ENCODE results near the gene FHAD1.

Gene FHAD1

DNA sequence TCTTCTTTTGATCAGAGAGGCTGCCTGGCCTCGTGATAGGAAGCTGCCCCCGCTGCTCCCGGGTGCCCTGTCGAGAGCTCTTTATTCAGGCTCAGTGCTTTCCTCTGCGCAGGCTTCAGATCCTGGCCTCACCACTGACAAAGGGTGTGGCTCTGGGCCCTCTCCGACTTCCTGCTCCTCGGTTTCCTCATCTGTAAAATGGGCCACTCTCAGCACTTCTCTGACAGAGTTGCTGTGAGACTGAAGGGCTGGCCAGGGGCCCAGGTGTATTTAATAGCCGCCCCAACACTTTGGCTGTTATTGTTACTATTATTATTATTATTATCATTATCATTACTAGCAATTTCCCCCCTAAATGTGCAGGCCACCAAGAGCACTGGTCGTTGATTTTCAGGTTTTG is 101.6 kb downstream of the FHAD1 start:
- no peak overlapping the region for H3K4me2 ChIP-seq (ENCODE audit: low read depth, low read length)
- no peaks in the 10 kb centered on the region for H3K9me3 ChIP-seq (replicated peaks; ENCODE audit: insufficient read depth, low read length)
- H4K20me1 ChIP-seq (ENCODE audit: insufficient read depth, low read length) = no peaks in the 10 kb centered on the region
- peaks cover 8% of the 10 kb centered on the region for H3K4me1 ChIP-seq (ENCODE audit: low read length)
- H3K27ac ChIP-seq (ENCODE audit: low read length) = no peak overlapping the region
- no peak overlapping the region for H2AFZ ChIP-seq (ENCODE audit: low read length)
- H3K9me2 ChIP-seq (replicated peaks; ENCODE audit: insufficient read depth, low read length) = no peaks in the 10 kb centered on the region
- TF ChIP-seq EZH2 (optimal IDR thresholded peaks at IDR 0.05; ENCODE audit: low read depth, low read length) (no peak), EZH2phosphoT487 (IDR thresholded peaks at IDR 0.05; ENCODE audit: low read length) (no peak)
- TF ChIP-seq, protein P1, sequence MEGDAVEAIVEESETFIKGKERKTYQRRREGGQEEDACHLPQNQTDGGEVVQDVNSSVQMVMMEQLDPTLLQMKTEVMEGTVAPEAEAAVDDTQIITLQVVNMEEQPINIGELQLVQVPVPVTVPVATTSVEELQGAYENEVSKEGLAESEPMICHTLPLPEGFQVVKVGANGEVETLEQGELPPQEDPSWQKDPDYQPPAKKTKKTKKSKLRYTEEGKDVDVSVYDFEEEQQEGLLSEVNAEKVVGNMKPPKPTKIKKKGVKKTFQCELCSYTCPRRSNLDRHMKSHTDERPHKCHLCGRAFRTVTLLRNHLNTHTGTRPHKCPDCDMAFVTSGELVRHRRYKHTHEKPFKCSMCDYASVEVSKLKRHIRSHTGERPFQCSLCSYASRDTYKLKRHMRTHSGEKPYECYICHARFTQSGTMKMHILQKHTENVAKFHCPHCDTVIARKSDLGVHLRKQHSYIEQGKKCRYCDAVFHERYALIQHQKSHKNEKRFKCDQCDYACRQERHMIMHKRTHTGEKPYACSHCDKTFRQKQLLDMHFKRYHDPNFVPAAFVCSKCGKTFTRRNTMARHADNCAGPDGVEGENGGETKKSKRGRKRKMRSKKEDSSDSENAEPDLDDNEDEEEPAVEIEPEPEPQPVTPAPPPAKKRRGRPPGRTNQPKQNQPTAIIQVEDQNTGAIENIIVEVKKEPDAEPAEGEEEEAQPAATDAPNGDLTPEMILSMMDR (IDR thresholded peaks at IDR 0.05; ENCODE audit: low read length) = no peak
- H3F3A ChIP-seq (ENCODE audit: insufficient read depth, low read length) = no peaks in the 10 kb centered on the region
- no peak overlapping the region for H3K4me3 ChIP-seq (ENCODE audit: low read length)
- H3K36me3 ChIP-seq (replicated peaks; ENCODE audit: insufficient read depth, low read length) = no peaks in the 10 kb centered on the region
- no peak for DNase-seq
- H3K79me2 ChIP-seq (ENCODE audit: low read length) = no peaks in the 10 kb centered on the region
- 0 out of 2 replicates have a peak, but pooled peaks cover 3% of the 10 kb centered on the region for H3K27me3 ChIP-seq (replicated peaks; ENCODE audit: insufficient read depth, low read length)
- no peak overlapping the region for H3K9ac ChIP-seq (ENCODE audit: low read length)

DNA sequence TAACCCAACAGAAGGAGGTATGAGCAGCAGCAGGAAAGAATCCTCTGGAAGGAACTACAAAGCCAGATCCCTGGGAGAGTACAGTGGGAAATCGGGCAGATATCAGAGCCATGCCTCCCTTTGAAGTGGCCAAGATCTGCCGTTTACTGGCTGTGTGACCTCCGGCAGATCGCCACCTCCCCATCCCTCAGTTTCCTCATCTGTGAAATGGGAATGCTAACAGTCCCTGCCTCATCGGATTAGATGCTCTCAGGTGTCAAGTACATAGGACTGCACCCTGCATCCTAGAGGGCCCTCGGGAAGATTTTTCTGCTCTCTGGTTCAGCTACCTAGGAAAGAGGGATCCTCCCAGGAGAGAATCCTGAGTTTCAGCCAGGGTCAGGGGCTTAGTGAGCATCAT is 102.1 kb downstream of the FHAD1 start:
- Histone ChIP-seq H3K4me3 (ENCODE audit: low read length) (no peak overlapping the region), H2AFZ (ENCODE audit: low read length) (no peak overlapping the region), H3K4me1 (ENCODE audit: low read length) (peaks cover 8% of the 10 kb centered on the region), H3K27ac (ENCODE audit: low read length) (no peak overlapping the region), H3K4me2 (ENCODE audit: low read depth, low read length) (no peak overlapping the region), H3K9me2 (replicated peaks; ENCODE audit: insufficient read depth, low read length) (no peaks in the 10 kb centered on the region), H3K9ac (ENCODE audit: low read length) (no peak overlapping the region), H3F3A (ENCODE audit: insufficient read depth, low read length) (no peaks in the 10 kb centered on the region), H4K20me1 (ENCODE audit: insufficient read depth, low read length) (no peaks in the 10 kb centered on the region), H3K9me3 (replicated peaks; ENCODE audit: insufficient read depth, low read length) (no peaks in the 10 kb centered on the region), H3K36me3 (replicated peaks; ENCODE audit: insufficient read depth, low read length) (no peaks in the 10 kb centered on the region), H3K79me2 (ENCODE audit: low read length) (no peaks in the 10 kb centered on the region), H3K27me3 (replicated peaks; ENCODE audit: insufficient read depth, low read length) (0 out of 2 replicates have a peak, but pooled peaks cover 3% of the 10 kb centered on the region)
- DNase-seq = no peak
- TF ChIP-seq EZH2phosphoT487 (IDR thresholded peaks at IDR 0.05; ENCODE audit: low read length) (no peak), EZH2 (optimal IDR thresholded peaks at IDR 0.05; ENCODE audit: low read depth, low read length) (no peak)
- TF ChIP-seq, protein P1 (IDR thresholded peaks at IDR 0.05; ENCODE audit: low read length) = no peak

DNA sequence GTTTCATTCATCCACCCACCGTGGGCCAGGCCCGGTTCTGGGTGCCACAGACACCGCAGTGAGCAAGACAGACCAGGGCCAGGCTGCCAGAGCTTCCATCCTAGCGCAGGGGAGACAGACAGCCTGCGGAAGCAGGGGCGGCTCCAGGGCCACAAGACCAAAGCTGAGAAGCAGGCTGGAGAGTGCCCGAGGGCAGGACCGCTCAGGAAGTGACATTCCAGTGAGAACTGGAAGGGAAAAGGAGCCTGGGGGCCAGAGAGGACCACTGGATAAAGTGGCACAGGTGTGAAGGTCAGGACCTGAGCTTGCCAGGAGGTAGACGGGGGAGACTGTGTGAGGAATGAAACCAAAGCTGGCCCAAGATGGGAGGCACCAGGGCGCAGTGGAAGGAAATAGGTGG is 103.1 kb downstream of the FHAD1 start:
- no peaks in the 10 kb centered on the region for H3K9me3 ChIP-seq (replicated peaks; ENCODE audit: insufficient read depth, low read length)
- H3K36me3 ChIP-seq (replicated peaks; ENCODE audit: insufficient read depth, low read length) = no peaks in the 10 kb centered on the region
- H3K27ac ChIP-seq (ENCODE audit: low read length) = no peak overlapping the region
- no peak for DNase-seq
- no peak overlapping the region for H2AFZ ChIP-seq (ENCODE audit: low read length)
- H3K9me2 ChIP-seq (replicated peaks; ENCODE audit: insufficient read depth, low read length) = no peaks in the 10 kb centered on the region
- H3K27me3 ChIP-seq (replicated peaks; ENCODE audit: insufficient read depth, low read length) = 0 out of 2 replicates have a peak, but pooled peaks cover 1% of the 10 kb centered on the region
- no peaks in the 10 kb centered on the region for H3K79me2 ChIP-seq (ENCODE audit: low read length)
- H3K4me2 ChIP-seq (ENCODE audit: low read depth, low read length) = no peak overlapping the region
- peaks cover 8% of the 10 kb centered on the region for H3K4me1 ChIP-seq (ENCODE audit: low read length)
- TF ChIP-seq EZH2phosphoT487 (IDR thresholded peaks at IDR 0.05; ENCODE audit: low read length) = no peak
- TF ChIP-seq, protein P1 (IDR thresholded peaks at IDR 0.05; ENCODE audit: low read length) = no peak
- TF ChIP-seq EZH2 (optimal IDR thresholded peaks at IDR 0.05; ENCODE audit: low read depth, low read length) = no peak
- no peak overlapping the region for H3K4me3 ChIP-seq (ENCODE audit: low read length)
- no peaks in the 10 kb centered on the region for H4K20me1 ChIP-seq (ENCODE audit: insufficient read depth, low read length)
- no peak overlapping the region for H3K9ac ChIP-seq (ENCODE audit: low read length)
- no peaks in the 10 kb centered on the region for H3F3A ChIP-seq (ENCODE audit: insufficient read depth, low read length)

Measured in MM.1S (cell line).